Fibroblast of pulmonary artery (primary cell): ENCODE results near the gene GNAO1.
A peak's percentile ranks its signal among the peaks of the same experiment; 100 is the strongest.

Experiments
- DNase-seq: peaks from one replicate; pipeline ENCODE4 v3.0.0-alpha.2; 2010; ENCODE audit warnings: low read depth
- H3K4me3 ChIP-seq: replicated peaks from 2 replicates; pipeline ENCODE4 v1.5.1; 2011; ENCODE audit warnings: low read depth, mild to moderate bottlenecking, control low read depth, low read length, moderate library complexity
- CTCF ChIP-seq: IDR thresholded peaks from 2 replicates; pipeline ENCODE4 v1.5.1; 2011; ENCODE audit warnings: mild to moderate bottlenecking, control low read depth, low read length, inconsistent platforms; ENCODE audit errors: missing control alignments

GNAO1 gene

DNA sequence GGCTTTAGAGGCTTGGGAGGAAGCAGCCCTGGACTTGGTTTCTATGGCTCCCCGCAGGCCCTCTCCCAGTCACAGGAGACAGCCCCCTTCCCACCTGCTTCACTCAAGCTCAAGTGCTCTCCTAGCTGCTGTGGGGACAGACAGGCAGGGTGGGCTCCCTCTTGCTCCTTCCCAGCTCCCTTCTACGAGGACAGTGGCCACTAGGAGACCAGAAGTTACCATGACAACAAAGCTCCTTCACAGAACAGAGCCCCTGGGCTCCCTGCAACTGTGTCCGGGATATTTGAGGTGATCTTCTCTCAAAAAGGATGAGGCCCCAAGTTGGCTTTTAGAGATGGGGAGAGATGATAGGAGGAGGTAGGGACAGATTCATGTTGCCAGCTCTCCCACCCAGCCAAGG lies 117.7 kb downstream of the GNAO1 start:
- H3K4me3 ChIP-seq = no peak overlapping the region
- DNase-seq = no peak
- TF ChIP-seq CTCF = no peak

- no peak overlapping the region for H3K4me3 ChIP-seq
- DNase-seq = no peak
- no peak for TF ChIP-seq CTCF
These were observed 119.4 kb downstream of the GNAO1 start for GRCh38 chr16:56310690-56311089.

DNA sequence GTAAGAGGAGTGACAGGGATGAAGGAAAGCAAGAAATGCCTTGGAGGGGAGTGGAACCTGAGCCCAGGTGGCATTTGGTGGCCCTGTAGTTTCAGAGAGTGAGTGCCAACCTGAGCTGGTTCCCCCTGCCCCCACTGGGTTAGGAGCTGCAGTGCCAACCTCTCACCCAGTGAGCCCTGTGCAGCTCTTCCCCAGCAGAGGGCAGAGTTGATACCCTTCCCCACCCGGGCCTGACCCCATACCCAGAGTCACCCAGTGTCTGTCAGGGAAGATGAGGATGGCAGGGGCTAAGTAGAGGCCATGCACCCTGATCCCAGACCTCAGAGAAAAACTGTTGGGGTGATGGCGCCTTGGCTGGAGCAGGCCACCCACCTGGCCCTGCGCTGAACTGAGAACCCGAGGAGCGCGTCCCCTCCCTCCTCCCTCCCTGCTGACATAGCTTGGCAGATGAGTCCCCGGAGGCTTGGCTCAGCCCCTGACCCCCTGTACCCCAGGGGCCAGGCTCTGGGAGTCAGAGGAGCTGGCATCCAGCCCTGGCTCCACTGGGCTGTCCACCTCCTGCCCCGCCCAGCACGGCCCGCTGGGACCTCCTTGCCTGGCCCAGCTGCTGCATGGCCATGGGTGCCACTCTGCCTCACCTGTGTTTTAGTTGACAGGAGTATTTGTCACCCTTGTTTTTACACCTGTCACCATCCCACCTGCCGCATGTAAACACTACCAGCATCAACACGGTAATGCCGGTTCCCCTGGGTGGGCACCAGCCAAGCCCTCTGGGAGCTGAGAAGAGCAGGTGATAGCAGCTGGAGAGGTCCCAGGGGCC lies 120.1 kb downstream of the GNAO1 start:
- peak; percentile 5 for TF ChIP-seq CTCF
- no peak overlapping the region for H3K4me3 ChIP-seq
- DNase-seq = no peak

DNA sequence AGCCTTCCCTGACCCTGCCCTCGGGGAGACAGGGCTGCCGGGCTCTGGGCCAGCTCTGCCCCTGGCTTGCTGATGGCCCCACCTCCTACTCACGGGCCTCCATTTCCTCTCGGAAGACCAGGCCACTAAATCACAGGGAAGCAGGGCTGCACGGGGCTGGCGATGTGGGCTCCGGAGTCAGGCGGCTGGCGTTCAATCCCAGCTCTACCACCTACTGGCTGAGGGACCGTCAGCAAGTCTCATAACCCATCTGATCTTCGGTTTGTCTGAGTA lies 120.7 kb downstream of the GNAO1 start:
- H3K4me3 ChIP-seq = no peak overlapping the region
- DNase-seq = no peak
- TF ChIP-seq CTCF = no peak

DNA sequence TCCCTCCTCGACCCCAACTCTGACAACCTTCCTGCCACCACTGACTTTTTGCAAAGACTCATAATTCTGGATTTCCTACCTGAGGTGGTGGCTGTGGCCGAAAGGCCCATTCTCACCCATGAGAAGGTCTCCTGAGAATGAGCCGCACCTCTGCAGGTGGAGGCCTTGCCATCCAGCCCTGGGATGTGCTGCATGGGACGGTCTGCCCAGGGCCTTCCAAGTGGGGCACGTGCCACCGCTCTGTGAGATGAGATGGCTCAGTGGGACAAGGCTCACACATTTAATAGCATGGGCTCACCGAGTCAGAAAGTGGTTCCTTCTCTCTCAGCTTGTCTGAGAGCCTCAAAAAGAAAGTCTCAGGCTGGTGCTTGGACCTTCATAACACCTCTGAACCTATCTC lies 121.3 kb downstream of the GNAO1 start:
- DNase-seq = no peak
- no peak overlapping the region for H3K4me3 ChIP-seq
- TF ChIP-seq CTCF = no peak

GRCh38 chr16:56314244-56314850 lies 123.1 kb downstream of the GNAO1 start:
- TF ChIP-seq CTCF = no peak
- no peak for DNase-seq
- no peak overlapping the region for H3K4me3 ChIP-seq

- no peak for DNase-seq
- H3K4me3 ChIP-seq = no peak overlapping the region
- TF ChIP-seq CTCF = no peak
These were observed 124.7 kb downstream of the GNAO1 start for GRCh38 chr16:56315955-56316354.
